Stimulated activated naive CD8-positive, alpha-beta T cell treated with anti-CD3 and anti-CD28 coated beads, Interleukin-15, amount 100 ng/mL, for 72 hours (primary cell): ENCODE measurements around the gene CCDC9B.

ENCODE experiments used
- ATAC-seq: fragments of 150-1000 bp; cut with Tn5 transposase; 2 replicates; pipeline ENCODE4 v1.10.0; 2021; ENCODE audit warnings: mild to moderate bottlenecking, moderate library complexity
- DNase-seq, 2 donors: peaks; one replicate each; pipeline ENCODE4 v3.0.0; 2021 to 2022
- H3K27ac Mint-ChIP-seq, 2 donors: one replicate each; pipeline ENCODE4 v1.8.0; 2022; ENCODE audit warnings: mild to moderate bottlenecking in 2 of 2, mixed read lengths in 2 of 2, moderate library complexity in 2 of 2
- H3K27me3 Mint-ChIP-seq: one replicate; pipeline ENCODE4 v1.8.0; 2022; ENCODE audit warnings: mixed read lengths
- H3K4me1 Mint-ChIP-seq: one replicate; pipeline ENCODE4 v1.8.0; 2022; ENCODE audit warnings: mild to moderate bottlenecking, mixed read lengths
- H3K4me3 Mint-ChIP-seq, 2 donors: one replicate each; pipeline ENCODE4 v1.8.0; 2022; ENCODE audit warnings: mild to moderate bottlenecking in 2 of 2, mixed read lengths in 2 of 2, moderate library complexity in 1 of 2
- H3K9me3 Mint-ChIP-seq, 2 donors: one replicate each; pipeline ENCODE4 v1.8.0; 2022; ENCODE audit warnings: mixed read lengths in 2 of 2

Gene CCDC9B

DNA sequence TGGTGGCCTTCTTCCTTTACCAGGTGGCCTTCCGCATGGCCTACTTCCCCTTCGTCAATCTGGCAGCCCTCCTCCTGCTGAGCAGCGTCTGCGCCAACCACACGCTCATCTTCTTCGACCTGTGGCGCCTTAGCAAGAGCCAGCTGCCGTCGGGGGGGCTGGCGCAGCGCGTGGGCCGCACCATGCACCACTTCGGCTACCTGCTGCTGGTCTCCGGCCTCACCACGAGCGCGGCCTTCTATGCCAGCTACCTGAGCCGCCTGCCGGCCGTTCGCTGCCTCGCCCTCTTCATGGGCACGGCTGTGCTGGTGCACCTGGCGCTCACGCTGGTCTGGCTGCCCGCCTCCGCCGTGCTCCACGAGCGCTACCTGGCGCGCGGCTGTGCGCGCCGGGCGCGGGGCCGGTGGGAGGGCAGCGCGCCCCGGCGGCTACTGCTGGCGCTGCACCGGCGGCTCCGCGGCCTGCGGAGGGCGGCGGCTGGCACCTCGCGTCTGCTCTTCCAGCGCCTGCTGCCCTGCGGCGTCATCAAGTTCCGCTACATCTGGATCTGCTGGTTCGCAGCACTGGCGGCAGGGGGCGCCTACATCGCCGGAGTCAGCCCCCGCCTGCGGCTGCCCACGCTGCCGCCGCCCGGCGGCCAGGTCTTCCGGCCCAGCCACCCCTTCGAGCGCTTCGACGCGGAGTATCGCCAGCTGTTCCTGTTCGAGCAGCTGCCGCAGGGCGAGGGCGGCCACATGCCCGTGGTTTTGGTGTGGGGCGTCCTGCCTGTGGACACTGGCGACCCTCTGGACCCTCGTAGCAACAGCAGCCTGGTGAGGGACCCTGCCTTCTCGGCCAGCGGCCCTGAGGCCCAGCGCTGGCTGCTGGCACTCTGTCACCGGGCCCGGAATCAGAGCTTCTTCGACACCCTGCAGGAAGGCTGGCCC, 27.2 kb upstream of the CCDC9B start:
- ATAC-seq (peak; percentile 95), DNase-seq (peak; percentile 91 to 93)
- no peaks in the 10 kb centered on the region for H3K27me3 Mint-ChIP-seq
- H3K27ac Mint-ChIP-seq: peak overlapping the region in 1 of 2 donors; percentile 93
- H3K4me1 Mint-ChIP-seq: peaks cover 38% of the 10 kb centered on the region
- H3K9me3 Mint-ChIP-seq: no peaks in the 10 kb centered on the region
- H3K4me3 Mint-ChIP-seq: peak overlapping the region; percentile 83 to 88

DNA sequence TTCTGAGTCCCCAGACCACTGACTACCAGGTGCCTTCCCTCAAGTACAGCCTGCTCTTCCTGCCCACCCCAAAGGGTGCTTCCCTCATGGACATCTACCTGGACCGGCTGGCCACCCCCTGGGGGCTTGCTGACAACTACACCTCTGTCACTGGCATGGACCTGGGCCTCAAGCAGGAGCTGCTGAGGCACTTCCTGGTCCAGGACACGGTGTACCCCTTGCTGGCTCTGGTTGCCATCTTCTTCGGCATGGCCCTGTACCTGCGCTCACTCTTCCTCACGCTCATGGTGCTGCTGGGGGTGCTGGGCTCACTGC, 26.6 kb upstream of the CCDC9B start:
- H3K27ac Mint-ChIP-seq: peak overlapping the region; percentile 87 to 93
- H3K4me3 Mint-ChIP-seq: peak overlapping the region; percentile 83 to 88
- H3K4me1 Mint-ChIP-seq: peaks cover 38% of the 10 kb centered on the region
- DNase-seq: no peak
- no peak for ATAC-seq
- no peaks in the 10 kb centered on the region for H3K27me3 Mint-ChIP-seq
- H3K9me3 Mint-ChIP-seq: no peaks in the 10 kb centered on the region

DNA sequence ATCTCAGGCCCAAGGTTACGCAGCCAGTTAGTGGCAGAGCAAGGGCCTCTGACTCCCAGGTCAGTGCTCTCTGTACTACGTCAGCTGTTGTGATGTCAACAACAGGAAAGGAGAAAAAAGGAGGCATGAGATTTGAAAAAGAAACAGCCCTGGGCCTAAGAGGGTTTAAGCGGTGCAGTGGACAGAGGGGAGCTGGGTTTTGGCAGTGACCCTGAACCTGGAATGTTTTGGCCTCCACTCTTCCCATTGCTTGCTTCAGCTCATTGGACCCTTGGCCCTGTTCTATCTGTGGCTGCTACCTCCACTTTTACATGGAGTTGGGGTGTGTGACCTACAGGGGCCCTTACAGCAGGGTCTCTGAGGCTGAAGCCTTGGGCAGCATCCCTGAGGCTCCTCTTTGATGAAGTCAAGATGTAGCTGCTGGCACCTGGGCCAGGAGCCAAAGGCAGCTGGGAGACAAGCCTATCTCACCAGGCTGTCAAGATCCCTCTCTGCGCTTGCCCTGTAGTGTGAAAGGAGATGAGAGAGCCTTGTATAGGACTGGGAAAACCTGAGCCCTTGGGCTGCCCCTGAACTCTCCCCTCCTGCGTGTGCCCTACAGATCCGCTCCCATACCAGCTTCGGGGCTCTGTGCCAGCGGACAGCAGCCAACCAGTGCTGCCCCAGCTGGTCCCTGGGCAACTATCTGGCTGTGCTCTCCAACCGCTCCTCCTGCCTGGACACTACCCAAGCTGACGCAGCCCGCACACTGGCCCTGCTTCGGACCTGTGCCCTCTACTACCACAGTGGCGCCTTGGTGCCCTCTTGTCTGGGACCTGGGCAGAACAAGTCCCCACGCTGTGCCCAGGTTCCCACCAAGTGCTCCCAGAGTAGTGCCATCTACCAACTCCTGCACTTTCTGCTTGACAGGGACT, 26.0 kb upstream of the CCDC9B start:
- H3K4me3 Mint-ChIP-seq: peak overlapping the region; percentile 83 to 88
- no peaks in the 10 kb centered on the region for H3K27me3 Mint-ChIP-seq
- H3K9me3 Mint-ChIP-seq: no peaks in the 10 kb centered on the region
- no peak for DNase-seq
- peaks cover 38% of the 10 kb centered on the region for H3K4me1 Mint-ChIP-seq
- H3K27ac Mint-ChIP-seq: peak overlapping the region in 1 of 2 donors; percentile 93
- ATAC-seq: no peak

DNA sequence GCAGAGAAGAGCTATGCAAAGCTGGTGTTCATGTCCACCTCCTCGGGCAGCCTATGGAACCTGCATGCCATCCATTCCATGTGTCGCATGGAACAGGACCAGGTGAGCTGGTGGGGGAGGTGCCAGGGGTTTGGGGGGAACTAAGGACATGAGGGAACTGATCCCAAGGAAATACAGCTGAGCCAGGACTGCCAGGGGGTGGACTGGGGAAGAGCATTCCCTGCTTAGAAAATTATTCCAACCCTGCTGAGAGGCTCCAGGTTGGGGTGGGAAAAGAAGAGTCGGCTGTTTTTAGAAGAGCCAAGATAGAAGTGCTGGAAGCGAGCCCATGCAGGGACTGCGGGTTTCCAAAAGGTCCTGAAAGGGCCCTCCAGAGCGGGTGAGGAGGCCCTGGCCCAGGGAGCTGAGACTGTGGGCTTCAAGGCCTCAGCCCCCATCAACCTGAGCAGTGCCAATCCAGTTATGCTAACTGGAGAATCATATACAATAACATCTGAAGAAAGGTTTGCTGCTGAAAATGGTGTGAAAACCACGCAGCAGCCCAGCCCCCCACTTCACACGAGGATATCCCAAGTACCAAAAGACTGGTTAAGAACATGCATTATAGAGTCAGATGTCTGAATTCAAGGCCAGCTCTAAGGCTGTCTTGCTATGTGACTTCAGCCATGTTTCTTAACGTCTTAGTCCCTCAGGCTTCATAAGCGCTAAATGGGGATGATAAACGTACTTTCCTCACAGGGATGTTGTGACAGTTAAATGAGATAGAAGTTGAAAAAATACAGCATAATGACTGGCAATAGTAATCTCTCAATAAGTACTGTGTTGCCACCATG, 25.1 kb upstream of the CCDC9B start:
- ATAC-seq: no peak
- Mint-ChIP-seq H3K4me3 (no peak overlapping the region), H3K9me3 (no peaks in the 10 kb centered on the region), H3K27ac (no peak overlapping the region), H3K27me3 (no peaks in the 10 kb centered on the region), H3K4me1 (peaks cover 38% of the 10 kb centered on the region)
- DNase-seq: no peak

DNA sequence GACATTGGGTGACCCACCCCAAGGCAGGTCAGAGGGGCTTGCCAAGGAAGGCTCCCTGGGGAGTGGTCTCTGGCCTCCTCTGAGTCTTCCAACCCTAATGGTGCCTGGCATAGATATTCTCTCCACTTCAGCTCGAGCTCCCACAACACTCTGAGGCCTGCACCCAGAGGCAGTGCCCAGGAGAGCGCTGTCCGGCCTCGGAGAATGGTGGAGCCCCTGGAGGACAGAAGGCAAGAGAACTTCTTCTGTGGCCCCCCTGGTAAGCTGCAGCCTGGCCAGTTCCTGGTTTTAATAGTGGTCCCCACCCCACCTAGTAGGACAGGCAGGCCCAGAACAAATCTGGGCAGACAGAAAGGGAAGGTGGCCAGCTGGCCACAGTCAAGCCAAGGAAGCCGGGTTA, 24.3 kb upstream of the CCDC9B start:
- no peak for DNase-seq
- ATAC-seq: no peak
- no peaks in the 10 kb centered on the region for H3K9me3 Mint-ChIP-seq
- H3K27ac Mint-ChIP-seq: no peak overlapping the region
- no peaks in the 10 kb centered on the region for H3K27me3 Mint-ChIP-seq
- H3K4me1 Mint-ChIP-seq: peaks cover 38% of the 10 kb centered on the region
- H3K4me3 Mint-ChIP-seq: no peak overlapping the region

DNA sequence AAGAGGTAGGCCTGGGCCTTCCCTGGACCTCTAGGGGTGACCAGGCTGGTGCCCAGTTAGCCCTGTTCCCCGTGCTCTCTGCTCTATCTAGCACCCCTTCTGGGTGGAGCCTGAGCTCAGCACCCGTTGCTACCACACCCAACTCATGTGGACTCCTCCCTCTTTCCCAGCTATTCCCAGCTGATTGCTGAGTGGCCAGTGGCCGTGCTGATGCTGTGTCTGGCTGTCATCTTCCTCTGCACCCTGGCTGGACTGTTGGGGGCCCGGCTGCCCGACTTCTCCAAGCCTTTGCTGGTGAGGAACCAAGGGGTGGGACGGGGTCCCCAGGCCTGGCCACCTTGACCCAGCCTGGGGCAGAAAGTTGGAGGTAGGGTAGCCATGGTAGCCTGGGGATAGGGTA, 23.5 kb upstream of the CCDC9B start:
- no peak for DNase-seq
- no peak overlapping the region for H3K4me3 Mint-ChIP-seq
- ATAC-seq: no peak
- H3K27me3 Mint-ChIP-seq: no peaks in the 10 kb centered on the region
- no peak overlapping the region for H3K27ac Mint-ChIP-seq
- peaks cover 38% of the 10 kb centered on the region for H3K4me1 Mint-ChIP-seq
- H3K9me3 Mint-ChIP-seq: no peaks in the 10 kb centered on the region

DNA sequence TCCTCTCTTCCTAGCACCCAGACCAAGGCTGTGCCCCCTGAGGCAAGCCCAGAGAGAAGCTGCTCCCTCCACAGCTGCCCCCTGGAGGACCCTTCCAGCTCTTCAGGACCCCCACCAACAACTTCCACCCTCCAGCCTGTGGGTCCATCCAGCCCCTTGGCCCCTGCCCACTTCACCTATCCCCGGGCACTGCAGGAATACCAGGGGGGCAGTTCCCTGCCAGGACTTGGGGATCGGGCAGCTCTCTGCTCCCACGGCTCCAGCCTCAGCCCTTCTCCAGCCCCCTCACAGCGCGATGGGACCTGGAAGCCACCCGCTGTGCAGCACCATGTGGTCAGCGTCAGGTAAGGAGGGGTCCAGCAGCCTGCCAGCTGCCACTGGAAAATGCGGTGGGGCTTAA, 22.9 kb upstream of the CCDC9B start:
- DNase-seq (no peak), ATAC-seq (no peak)
- Mint-ChIP-seq H3K4me1 (peaks cover 38% of the 10 kb centered on the region), H3K9me3 (no peaks in the 10 kb centered on the region), H3K27ac (no peak overlapping the region), H3K27me3 (no peaks in the 10 kb centered on the region), H3K4me3 (no peak overlapping the region)

DNA sequence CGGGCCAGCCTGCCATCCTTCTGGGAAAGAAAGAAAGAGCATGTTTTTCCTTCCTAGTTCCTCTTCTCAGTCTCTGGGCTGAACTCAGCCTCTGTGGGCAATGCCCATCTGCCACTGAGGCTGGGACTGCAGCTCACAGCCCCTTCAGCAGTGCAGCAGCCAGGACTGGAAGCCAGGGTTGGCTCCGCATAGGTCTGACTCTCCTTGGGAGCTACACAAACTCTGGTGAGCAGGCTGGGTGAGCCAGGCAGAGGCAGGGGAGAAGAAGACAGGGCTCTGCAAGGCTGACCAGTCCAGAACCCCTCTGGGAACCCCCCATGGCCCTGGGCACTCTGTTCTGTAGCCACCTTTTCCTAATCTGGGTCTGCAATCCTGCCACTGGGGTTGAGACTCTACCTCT, 20.9 kb upstream of the CCDC9B start:
- ATAC-seq: no peak
- Mint-ChIP-seq H3K4me1 (peaks cover 34% of the 10 kb centered on the region), H3K4me3 (no peak overlapping the region)

DNA sequence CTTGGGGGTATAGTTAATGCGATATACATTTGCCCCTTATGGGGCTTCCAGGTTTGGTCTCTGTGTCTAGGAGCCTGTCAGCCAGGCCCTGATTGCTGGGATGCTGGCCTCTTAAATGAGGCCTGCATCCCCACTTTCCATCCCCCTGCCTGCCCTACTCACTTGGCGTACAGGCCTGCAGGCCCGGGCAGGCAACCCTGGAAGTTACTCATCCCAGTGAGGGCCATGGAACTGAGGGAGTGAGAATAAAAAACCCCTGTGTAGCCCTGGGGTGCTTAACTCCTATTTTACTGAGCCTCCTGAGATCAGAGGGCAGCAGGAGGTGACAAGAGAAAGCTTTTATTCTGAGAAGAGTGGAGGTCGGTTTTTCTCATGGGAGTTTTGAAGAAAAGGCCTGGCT, 19.3 kb upstream of the CCDC9B start:
- DNase-seq: no peak
- no peak overlapping the region for H3K27ac Mint-ChIP-seq
- peaks cover 11% of the 10 kb centered on the region for H3K27me3 Mint-ChIP-seq
- H3K9me3 Mint-ChIP-seq: no peaks in the 10 kb centered on the region
- H3K4me3 Mint-ChIP-seq: no peak overlapping the region
- peaks cover 18% of the 10 kb centered on the region for H3K4me1 Mint-ChIP-seq
- ATAC-seq: no peak

More for the DNA sequence above, 20.9 kb upstream of the CCDC9B start:
- DNase-seq: no peak
- H3K9me3 Mint-ChIP-seq: no peaks in the 10 kb centered on the region
- peaks cover 7% of the 10 kb centered on the region for H3K27me3 Mint-ChIP-seq
- H3K27ac Mint-ChIP-seq: no peak overlapping the region

DNA sequence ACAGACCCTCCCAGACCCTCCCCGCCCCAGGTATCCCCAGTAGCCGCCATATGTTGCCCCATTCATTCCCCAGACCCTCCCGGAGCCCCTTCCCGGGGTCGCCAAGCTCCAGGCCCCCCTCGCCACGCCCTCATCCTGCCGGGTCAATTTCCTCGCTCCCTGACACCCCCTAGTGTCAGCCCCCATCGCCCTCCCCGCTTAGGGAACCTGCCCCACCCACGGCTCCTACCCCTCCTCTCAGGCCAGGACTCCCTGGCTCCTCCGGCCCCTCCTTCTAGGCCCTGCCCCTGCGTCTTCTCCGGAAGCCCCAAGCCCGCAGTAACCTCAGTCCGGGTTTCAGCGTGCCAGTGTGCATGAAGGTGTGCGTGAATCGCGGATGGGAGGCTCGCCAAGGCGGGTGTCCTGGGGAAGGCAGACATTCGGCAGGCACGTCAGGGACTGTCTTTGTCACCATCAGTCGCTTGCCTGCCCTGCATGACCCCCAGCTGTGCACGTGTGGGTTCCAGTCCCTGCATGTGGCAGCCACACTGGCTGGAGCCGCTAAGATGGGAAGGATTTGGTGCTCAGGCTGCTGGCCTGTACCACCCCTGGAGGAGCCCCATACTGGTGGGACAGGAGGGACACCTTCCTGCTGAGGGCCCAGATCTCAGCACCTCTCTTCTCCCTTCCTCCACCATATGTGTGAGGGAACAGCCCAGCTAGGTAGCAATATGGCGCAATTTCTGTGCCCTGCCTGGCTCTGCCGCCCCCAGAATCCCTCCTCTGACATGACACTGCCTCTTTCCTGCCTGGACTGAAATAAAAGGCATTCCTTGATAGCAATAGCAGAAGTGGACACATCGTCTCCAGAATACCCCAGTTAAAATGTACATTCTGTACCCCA, 18.0 kb upstream of the CCDC9B start:
- peak overlapping the region in 1 of 2 donors; percentile 78 for H3K27ac Mint-ChIP-seq
- ATAC-seq (peak; percentile 51), DNase-seq (peak in 1 of 2 donors; percentile 39)
- peak overlapping the region; percentile 83 to 88 for H3K4me3 Mint-ChIP-seq
- H3K9me3 Mint-ChIP-seq: no peaks in the 10 kb centered on the region
- peaks cover 13% of the 10 kb centered on the region for H3K27me3 Mint-ChIP-seq
- peaks cover 18% of the 10 kb centered on the region for H3K4me1 Mint-ChIP-seq

DNA sequence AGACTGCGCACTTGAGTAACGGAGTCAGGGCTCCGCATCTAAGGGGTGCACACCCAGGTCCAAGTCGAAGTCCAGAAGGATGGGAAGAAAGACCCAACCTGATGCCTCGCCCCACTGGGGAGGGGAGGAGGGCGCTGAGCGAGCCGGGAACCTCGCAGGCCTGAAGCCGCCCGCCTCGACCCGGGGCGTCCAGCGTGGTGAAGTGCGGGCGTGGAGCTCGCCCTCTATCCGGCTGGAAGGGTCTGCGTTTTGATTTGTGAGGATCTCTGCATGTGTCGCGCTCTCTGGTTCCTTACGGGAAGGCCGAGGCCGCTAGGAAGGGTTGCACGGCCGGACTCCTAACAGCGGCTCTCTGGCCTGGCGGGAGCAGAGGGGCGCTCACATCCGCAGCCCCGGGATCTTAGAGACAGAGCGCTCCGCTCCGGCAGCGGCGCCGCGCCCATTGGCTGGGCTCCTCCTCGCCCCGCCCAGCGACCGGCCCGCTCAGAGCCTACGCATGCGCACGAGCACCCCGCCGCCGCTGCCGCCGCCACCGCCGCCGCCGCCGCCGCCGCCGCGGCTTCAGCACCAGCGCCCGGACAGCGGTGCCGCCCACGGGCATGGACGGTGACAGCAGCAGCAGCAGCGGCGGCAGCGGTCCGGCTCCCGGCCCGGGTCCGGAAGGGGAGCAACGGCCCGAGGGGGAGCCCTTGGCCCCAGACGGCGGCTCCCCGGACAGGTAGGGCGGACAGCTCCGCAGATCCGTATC, 17.2 kb upstream of the CCDC9B start, which contains the start of gene DISP2:
Gene DISP2, plus strand, starts transcription at position 497 of the 748 bp plus-strand sequence. Its CDS starts 103 bp downstream, at position 600.
- DNase-seq (peak; percentile 91 to 94), ATAC-seq (peak; percentile 86)
- Mint-ChIP-seq H3K27ac (peak within 1 kb of the TSS in 1 of 2 donors; percentile 78), H3K4me3 (peak within 1 kb of the TSS; percentile 83 to 88), H3K9me3 (no peaks in the 10 kb centered on the region), H3K27me3 (peaks cover 18% of the 10 kb centered on the region), H3K4me1 (peaks cover 18% of the 10 kb centered on the region)

DNA sequence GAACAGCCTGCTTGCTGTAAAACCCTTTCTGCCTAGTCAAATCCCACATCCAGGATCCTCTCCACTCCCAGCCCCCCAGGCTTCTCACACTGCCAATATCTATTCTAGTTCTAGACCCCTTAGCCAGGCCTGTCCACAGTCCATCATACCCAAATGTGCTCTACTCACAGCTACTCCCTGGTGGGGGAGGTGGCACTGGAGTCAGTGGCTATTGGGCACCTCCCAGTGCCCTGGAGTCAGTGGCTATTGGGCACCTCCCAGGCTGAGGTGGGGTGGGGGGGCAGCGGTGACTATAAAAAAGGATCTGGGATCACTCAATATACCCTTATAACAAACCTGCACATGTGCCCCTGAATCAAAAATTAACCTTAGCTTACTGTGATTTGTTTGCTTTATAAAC, 16.5 kb upstream of the CCDC9B start:
- no peaks in the 10 kb centered on the region for H3K9me3 Mint-ChIP-seq

DNA sequence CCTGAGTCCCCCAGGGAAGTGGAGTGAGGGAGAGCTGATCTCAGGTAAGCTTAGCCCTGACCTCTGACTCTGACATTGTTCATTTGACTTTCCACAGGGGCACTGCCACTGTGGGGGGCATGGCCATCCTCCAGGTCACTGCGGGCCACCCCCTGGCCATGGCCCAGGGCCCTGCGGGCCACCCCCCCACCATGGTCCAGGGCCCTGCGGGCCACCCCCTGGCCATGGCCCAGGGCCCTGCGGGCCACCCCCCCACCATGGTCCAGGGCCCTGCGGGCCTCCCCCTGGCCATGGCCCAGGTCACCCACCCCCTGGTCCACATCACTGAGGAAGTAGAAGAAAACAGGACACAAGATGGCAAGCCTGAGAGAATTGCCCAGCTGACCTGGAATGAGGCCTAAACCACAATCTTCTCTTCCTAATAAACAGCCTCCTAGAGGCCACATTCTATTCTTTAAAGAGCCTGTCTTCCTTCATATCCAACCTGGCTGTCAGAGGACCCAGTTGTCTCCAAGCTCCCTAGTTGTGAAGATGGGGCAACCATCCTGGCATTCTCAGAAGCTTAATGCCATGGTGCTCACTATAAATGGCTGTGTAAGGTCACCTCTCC, 15.3 kb upstream of the CCDC9B start:
- H3K27me3 Mint-ChIP-seq: peaks cover 18% of the 10 kb centered on the region
- no peak overlapping the region for H3K27ac Mint-ChIP-seq
- no peak overlapping the region for H3K4me3 Mint-ChIP-seq
- ATAC-seq (peak; percentile 52), DNase-seq (no peak)
- peaks cover 18% of the 10 kb centered on the region for H3K4me1 Mint-ChIP-seq
- H3K9me3 Mint-ChIP-seq: no peaks in the 10 kb centered on the region

More for the DNA sequence above, 16.5 kb upstream of the CCDC9B start:
- Mint-ChIP-seq H3K4me1 (peaks cover 18% of the 10 kb centered on the region), H3K27ac (no peak overlapping the region), H3K4me3 (peak overlapping the region; percentile 78 to 83), H3K27me3 (peaks cover 18% of the 10 kb centered on the region)
- DNase-seq: no peak
- no peak for ATAC-seq
